SW 1271 (cell line): Measurements from ENCODE around the gene ADARB1.

Experiments used
- DNase-seq, 2 experiments: peaks; one replicate each; lab custom pipeline; 2025; lab: John Stamatoyannopoulos, UW

The ADARB1 gene

DNA sequence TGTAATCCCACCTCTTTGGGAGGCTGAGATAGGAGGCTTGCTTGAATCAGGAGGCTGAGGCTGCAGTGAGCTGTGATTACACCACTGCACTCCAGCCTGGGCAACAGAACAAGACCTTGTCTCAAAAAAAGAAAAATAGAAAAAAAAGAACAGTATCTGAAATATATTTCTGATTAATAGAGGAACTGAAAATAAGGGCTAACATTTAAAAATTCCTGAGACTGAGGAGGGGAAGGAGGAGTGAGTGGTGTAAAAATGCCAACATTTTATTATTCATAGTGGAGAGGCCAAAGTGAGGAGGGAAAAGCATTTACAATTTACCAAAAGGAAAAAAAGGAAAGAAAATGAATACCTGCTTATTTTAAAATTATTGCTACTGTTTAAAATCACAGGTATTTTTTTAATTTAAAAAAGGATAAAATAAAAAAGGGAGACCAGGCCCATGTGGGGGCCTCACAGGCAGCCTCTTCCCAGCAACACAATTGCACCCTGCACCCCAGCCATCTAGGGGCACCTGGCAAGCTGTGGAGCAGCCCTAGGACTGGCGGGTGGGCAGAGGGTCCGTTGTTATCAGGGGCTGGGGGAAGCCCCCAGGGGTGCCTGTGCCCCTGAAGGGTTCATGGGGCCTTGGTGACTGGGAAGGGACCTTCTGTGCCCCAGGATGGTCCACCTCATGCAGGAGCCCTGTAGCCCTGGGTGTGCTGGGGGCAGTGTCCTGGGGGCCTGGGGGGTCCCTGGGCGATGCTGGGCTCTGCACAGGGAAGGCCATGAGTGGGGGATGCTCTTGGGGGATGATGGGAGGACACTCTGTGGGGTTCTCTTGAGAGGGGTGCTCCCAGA is 34.8 kb upstream of the ADARB1 start:
- DNase-seq = no peak

DNA sequence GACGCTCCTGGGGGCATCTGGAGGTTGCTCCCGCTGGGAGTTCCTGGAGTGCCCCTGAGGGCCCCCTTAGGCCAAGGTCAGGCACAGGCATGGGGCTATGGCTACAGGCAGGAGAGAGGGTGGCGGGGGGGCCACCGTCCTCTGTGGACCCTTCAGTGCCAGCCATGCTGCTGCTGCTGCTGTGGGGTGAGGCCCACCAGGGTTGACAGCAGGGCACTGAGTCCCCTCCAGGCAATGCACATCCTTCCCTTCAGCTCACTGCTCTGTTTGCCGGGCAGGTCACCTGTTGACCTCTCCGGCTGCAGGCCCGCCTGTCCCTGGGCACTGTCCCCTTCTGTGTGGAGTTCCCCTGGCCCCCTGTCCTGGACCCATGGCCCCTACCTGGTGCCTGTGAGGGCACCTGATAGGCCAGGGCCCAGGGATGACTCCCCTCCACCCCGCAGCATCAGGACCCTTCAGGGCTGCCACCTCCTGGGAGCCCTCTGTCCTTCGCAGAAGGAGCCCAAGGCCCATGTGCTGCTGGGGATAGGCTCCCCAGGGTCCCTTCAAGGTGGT is 34.1 kb upstream of the ADARB1 start:
- DNase-seq = no peak

DNA sequence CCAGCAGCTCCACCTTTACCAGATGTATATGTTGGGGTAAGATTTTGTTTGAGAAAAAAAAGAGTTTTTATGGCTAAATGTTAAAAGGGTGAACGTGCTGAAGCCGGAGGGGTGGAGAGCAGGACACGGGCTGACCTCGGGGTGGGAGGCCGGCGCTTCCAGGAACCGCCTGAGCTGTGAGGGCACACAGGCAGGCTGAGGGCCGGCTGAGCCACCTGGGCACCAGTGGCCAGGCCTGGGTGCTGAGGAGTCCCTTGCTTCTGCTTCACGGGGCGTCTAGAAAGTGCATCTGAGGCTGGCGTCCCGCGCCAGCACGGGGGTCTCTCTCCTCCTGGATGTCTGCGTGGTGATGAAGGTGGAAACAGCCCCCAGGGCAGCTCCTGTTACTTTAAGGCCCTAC is 33.6 kb upstream of the ADARB1 start:
- no peak for DNase-seq

DNA sequence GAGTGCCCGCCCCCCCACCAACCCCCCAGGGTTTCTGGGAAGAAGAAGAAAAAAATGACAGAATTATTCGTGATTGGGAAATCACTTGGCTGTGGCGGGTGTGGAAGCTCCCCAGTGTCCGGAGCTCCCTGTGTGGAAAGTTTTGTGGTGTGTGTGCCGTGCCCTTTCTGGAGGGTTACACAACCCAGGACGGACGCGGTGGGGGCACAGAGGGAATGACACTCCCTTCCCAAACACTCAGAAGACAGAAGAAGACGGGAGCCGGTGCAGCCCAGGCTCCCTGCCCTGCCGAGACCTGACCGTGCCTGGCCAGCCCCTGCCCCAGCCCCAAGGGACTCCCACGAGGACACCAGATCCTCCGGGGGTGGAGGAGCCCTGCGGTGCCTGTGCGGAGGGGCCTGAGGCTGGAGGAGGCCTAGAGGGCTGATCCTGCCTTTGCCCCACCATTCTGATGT is 33.0 kb upstream of the ADARB1 start:
- no peak for DNase-seq

DNA sequence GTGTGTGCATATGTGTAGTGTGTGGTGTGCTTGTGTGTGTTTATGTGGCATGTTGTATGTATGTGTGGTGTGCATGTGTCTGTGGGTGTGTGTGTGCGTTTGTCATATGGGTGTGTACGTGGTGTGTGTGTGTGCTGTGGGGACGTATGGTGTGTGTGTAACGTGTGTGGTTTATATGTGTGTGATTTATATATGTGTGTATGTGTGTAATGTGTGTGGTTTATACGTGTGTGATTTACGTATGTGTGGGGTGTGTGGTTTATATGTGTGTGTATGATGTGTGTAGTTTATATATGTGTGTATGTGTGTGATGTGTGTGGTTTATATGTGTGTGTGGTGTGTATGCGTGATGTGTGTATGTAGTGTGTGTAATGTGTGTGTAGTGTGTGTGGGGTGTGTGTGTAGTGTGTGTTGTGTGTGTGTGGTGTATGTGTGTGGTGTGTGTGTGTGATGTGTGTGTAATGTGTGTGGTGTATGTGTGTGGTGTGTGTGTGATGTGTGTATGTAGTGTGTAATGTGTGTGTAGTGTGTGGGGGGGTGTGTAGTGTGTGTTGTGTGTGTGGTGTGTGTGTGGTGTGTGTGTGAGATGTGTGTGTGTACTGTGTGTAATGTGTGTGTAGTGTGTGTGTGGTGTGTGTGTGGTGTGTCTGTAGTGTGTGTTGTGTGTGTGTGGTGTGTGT is 32.3 kb upstream of the ADARB1 start:
- DNase-seq = no peak

DNA sequence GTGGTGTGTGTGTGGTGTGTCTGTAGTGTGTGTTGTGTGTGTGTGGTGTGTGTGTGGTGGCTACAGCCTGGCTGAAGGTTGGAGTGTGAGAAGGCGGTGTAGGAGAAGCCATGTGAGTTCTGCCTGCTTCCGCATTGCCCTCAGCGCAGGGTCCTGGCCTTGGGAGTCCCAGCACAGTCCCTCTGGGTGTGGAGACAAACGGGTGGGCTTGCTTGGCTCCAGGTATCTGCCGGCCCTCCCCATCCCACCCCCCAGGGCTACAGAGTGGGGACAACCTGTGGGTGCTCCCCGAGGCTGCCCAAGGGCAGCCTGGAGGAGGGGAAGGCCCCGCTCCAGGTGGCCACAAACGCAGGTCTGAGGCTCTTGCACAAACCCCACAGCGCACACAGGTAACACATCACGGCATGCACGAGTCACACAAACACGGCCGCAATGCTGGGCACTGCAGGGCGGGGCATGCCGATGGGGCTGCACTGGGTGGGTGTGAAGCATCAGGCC is 31.7 kb upstream of the ADARB1 start:
- DNase-seq = no peak

DNA sequence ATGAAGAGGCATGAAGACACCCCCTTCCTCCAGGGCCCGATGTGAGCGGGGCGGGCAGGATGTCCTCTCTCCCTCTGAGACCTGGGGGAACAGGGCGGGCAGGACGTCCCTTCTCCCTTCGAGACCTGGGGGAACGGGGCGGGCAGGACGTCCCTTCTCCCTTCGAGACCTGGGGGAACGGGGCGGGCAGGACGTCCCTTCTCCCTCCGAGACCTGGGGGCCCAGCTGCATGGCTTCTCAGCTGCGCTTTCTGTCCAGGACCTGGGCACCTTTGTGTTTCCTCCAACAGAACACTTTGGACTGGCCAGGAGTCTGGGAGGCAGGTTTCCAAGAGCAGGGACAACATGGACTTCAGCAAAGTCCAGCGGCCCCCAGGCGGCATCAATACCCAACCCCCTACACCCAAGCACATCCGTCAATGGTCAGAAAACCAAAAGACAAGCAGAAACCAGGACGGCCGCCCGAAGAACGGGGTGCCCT is 30.8 kb upstream of the ADARB1 start:
- no peak for DNase-seq

DNA sequence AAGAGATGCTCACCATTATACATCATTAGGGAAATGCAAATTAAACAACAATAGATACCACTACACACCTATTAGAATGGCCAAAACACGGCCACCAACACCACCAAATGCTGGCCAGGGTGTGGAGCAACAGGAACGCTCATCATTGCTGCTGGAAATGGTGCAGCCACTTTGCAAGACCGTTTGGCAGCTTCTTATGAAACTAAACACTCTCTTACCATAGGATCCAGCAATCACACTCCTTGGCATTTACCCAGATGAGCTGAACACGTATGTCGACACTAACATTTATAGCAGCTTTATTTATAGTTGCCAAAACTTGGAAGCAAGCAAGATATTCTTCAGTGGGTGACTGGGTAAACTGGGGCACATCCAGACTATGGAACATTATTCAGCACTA is 28.9 kb upstream of the ADARB1 start:
- no peak for DNase-seq

DNA sequence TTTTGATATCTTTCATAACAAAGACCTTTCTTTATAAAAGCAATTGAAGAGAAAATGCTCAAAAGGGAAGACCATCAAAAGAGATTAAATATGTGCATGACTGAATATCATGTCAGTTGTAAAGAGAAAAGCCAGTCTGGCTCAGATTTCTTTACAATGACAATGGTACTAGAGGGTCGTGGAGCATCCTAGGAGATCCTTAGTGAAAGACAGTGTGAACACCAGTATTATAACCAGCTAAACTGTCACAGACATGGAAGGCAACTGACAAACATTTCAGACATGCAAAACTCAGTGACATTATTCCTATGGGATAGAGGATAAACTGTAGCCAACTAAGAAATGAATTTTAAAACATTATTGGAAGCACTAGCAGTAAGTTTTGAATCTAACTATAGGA is 27.1 kb upstream of the ADARB1 start:
- DNase-seq = no peak

DNA sequence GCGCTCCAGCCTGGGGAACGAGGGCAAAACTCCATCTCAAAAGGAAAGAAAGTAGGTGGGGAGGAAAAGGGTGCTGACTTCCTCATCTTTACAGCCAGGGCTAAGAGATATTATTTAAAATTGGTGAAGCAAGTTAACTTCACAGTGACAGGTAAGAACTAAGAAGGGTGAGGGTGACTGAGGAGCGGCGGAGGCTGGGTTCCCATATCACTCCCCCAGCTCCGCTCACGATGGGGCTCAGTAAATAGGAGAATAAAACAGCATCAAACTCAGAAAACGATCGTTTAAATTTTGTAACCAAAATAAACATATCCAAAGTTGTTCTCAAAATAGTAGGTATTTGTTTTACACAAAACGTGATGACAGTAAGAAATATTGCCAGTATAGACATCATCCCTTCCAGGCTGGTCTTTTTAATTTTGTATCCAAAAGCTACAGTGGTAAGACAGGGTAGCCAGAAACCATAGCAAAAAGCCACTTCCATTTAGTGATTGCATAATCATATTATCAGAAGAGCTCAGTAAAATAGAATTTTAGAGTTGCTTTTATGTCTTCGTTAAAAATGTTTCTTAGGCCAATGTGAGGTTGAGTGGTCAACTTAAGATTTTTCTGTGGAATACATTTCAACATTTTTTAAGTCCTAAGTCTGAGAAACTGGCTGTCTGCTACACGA is 26.2 kb upstream of the ADARB1 start:
- no peak for DNase-seq

DNA sequence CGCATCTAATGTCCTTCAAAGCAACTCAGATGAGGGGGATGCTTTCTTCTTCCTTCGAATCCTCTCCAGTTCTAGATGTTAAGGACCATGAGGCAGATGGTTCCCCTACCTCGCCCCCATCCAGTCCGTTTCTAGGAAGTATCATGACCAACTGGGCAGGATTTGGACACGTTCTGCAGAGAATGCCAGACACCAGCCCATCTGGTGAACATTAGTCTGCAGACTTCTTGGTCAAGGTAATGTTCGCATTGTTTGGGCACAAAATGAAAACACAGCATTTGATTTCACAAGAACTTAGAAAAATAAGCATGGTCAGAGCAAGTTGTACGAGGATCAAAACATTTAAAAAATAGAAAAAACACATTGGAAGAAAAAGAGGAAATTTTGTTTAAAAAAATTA is 25.4 kb upstream of the ADARB1 start:
- no peak for DNase-seq

DNA sequence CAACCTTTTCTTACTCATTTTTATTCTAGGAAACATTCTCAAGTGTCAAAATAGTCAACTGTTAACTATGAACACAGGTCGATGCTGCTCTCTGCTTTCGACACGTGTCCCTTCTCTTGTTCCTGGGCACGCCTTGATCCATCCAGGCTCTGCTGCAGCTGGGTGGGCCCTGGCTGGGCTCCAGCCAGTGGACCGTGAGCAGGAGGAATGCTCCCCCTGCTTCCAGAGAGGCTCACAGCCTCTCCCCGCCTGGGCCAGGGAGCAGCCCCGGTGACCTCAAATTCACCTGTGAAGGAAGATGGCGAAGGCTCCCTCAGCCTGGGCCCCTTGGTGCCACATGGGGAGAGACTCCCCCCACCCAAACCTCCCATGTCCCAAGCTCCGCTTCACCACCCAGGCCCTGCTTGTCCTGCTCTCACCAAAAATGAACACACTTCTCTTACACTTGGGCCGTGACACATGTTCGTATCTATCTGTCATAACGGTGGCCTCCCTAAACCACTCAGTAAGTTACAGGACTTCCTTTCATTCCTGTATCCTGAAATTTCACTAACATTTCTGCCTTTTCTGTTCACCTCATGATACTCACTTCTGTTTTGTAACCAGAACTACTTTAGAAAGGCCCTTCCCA is 24.6 kb upstream of the ADARB1 start:
- no peak for DNase-seq

DNA sequence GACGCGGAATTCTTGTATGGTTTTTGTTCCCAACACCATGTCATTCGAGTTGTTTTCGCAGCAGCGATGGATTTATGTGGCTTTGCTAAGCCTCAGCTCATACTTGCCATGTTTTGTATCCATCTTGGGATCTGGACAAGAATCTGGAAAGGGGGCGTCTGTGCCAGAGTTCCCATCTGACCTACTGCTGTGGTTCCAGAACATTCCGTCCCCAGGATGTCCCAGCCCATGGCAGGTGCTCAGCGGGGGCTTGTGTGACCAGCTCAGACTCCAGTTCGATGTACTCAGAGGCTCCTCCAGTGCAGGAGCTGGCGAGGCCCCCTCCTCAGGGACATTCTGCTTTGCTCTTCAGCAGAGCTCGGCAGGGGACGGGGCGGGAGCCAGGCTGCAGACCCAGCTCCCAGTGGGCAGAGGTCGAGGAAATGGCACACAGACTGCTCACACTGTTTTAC is 24.0 kb upstream of the ADARB1 start:
- DNase-seq = no peak

DNA sequence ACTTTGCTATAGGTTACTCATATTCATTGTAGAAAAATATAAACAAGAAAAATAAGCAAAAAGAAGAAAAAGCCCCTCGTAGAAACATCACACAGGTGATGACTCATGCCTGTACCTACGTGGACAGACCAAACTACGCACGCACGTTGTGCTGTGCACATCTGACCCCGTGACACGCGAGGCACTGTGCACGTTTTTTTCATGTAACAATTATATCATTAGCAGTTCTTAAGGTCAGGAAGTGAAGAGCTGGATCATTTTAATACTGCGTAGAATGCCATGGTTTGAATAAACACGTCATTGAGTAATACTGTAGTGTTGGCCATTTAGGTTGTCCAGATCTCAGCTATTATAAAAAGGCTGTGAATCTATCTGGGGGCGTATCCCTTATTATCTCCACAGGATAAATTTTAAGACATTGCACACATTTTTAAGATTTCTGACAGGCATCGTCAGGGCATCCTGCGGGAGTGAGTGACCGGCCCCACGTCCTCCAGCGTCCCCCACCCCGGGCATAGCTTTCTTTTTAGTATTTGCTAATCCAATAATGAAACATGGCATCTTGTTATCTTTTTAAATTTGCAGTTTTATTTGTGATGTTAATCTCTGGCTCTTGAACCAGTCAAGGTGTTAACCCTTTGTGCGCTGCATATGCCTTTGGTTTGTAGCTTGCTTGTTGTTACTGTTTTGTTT is 23.4 kb upstream of the ADARB1 start:
- no peak for DNase-seq

DNA sequence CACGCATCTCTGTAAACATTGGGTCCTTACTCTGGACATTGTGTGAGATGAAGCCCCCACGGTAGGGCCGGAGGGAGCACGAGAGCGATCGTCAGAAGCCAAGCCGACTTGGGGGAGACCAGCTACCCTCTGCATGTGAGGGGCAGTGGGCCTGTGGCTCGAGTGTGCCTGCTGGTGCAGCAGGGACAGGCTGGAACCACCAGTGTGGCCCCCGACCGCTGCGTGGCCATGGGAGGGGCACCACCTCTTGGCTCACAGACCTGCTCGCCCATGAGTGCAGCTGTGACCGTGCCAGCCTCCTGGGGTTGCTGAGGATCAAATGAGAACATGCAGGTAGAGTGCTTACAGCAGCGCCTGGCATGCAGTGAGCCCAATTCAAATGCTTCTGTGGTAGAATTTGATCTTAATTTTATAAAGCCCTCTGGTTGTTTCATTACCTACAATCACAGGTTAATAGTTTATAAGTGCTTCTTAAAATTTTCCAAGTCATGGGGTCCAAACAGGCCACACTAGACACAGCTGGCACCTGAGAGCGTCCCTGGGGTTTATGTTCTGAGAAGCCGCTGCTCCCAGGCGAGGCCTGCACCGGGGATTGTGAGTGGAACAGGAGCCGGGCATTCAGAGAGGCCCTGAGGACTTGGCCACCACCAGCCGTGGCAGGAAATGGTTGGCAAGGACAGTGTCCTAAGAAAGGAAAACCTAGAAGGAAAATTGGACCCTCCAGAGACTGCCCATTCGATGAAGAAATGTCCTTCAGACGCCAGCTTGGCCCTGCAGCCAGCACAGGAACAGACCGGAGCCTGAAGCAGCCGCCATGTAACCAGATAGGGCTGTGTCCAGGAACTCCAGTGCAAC is 22.6 kb upstream of the ADARB1 start:
- DNase-seq = no peak

DNA sequence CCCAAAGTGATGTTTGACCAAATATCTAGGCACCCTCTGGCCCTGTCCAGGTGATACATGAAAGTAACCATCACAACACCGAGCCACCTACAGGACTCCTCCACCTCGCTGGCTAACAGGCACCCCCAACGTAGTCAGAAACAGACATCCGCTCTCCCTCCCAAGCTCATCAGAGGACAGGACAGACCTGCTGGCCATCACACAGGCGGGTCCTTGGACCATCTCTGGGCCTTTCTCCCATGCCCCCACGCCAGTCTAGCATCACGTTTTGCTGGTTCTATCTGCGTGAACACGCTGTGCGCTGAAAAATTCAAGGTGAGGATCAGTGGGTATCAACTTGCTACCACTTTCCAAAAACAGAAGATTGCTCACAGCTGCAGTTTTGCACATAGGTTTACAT is 21.4 kb upstream of the ADARB1 start:
- no peak for DNase-seq

DNA sequence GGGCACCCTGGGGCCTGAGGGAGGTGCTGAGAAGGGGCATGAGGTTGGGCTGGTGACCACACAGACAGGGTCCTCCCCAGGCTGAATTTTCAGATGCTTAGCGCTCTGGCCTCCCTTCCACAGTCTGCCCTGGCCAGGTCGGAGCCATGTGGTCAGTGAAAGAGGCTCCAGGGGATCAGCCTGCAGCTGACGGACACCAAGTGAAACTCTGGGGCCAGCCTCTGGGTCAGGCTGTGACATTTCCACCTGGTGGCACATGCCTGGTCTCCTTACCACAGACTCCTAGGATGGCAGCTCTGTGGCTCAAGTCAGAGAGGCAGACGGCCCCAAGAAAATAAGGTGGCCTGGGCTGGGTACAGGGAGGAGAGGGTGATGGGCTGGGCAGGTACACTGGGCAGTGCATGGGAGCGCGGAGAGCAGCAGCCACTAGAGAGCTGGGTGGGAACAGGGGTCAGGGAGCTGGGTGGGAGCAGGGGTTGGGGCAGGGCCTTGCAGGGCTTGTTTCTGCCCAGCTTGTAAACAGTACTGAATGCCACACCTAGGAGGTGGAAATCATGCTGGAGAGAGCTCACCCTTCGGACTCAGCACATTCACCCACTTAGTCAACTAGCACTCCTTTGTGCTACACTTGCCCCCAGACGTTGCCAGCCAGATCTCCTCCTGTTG is 20.7 kb upstream of the ADARB1 start:
- no peak for DNase-seq

DNA sequence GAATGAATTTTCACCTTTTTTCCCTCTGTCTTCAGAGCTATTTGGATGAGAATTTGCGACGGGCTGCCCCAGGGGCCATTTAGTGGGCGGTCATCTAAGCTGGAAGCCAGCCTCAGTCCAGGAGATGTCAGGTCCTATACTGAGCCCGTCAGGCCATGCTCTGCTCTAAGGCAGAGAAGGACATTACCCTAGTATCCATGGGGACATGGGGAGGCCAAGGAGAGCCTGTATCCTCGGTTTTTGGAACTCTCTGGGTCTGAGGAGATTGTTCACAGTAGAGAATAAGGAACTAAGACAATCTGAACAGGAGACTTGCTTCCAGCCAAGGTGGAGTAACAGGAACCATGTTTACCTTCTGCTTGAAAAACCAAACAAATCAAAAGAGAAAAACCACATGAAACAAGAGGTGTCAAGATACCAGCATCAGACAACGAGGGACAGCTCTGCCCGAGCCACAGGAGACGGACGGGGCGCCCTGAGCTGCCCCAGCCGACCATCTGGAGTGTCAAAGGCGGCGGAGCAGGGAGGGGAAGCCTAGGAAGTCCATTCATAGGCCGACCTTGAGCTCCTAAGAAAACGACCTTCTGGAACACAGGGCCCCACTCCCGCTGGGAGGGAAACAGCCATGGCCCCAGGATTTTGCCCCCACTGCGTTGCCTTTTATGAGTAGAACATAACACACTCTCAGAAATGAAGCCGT is 20.0 kb upstream of the ADARB1 start:
- DNase-seq = no peak
